ENCODE data around the gene SIRPB2.

The SIRPB2 gene

GRCh38 chr20:1438361-1438760 lies 52.9 kb downstream of the SIRPB2 start:
- DNase-seq = no peak

- DNase-seq = no peak
Observed at GRCh38 chr20:1437235-1437904, 53.9 kb downstream of the SIRPB2 start.

GRCh38 chr20:1436263-1436662 lies 55.0 kb downstream of the SIRPB2 start:
- DNase-seq = no peak

- no peak for DNase-seq
Observed at GRCh38 chr20:1435337-1435699, 55.9 kb downstream of the SIRPB2 start.

- DNase-seq = no peak
Observed at GRCh38 chr20:1434571-1435336, 56.5 kb downstream of the SIRPB2 start.

GRCh38 chr20:1431158-1431557 lies 60.1 kb downstream of the SIRPB2 start:
- no peak for DNase-seq

GRCh38 chr20:1430004-1430451 lies 61.2 kb downstream of the SIRPB2 start:
- DNase-seq = no peak

- no peak for DNase-seq
Observed at GRCh38 chr20:1429143-1429728, 62.0 kb downstream of the SIRPB2 start.

GRCh38 chr20:1427457-1428054 lies 63.7 kb downstream of the SIRPB2 start:
- no peak for DNase-seq

- DNase-seq = no peak
Observed at GRCh38 chr20:1426231-1426849, 64.9 kb downstream of the SIRPB2 start.
